Caco-2 (cell line): ENCODE data around the gene MYBPHL. TPM values are rescaled to one million over a fixed set of nuclear protein-coding genes. Genes with fewer than 3 reads are reported as not detected.

Source experiments
- BruUV-seq: library from RNA; stranded (reverse); fragments of 400-500 nt; replicated peaks from 2 replicates; lab custom pipeline; 2021; lab: Mats Ljungman, UMichigan
- CTCF ChIA-PET: fragments of 300-600 bp; sonication (Branson Sonifier 250); formaldehyde crosslinking; loops from one replicate; lab custom pipeline; 2022; ENCODE audit warnings: antibody characterized with exemption; lab: Charles Lee
- POLR2A ChIA-PET: fragments of 300-600 bp; sonication (Branson Sonifier 250); formaldehyde crosslinking; loops from one replicate; lab custom pipeline; 2022; ENCODE audit warnings: antibody characterized with exemption; lab: Charles Lee
- DNase-seq, 2 experiments: peaks; one replicate each; pipeline versions ENCODE4 v3.0.0 to v3.0.0-alpha.2; 2020 to 2022
- H3K27me3 ChIP-seq: replicated peaks from 2 replicates; pipeline ENCODE4 v1.6.0; 2011; ENCODE audit warnings: low read length; ENCODE audit not compliant: control insufficient read depth, insufficient read depth
- H3K36me3 ChIP-seq: 2 replicates; pipeline ENCODE4 v1.5.1; 2011; ENCODE audit warnings: low read length; ENCODE audit not compliant: control insufficient read depth, insufficient read depth
- H3K4me1 ChIP-seq: fragments of 250-450 bp; sonication (Bioruptor Pico); 2 replicates; pipeline ENCODE4 v1.5.1; 2020; ENCODE audit warnings: mild to moderate bottlenecking
- H3K4me3 ChIP-seq: 2 replicates; pipeline ENCODE4 v1.5.1; 2011; ENCODE audit warnings: low read depth, mild to moderate bottlenecking, control low read depth, low read length
- H3K9me3 ChIP-seq: fragments of 250-450 bp; sonication (Bioruptor Pico); 2 replicates; pipeline ENCODE4 v1.5.1; 2020; ENCODE audit warnings: mild to moderate bottlenecking, moderate library complexity
- H3K27ac Mint-ChIP-seq: one replicate; pipeline ENCODE4 v1.8.0; 2022; ENCODE audit warnings: mixed read lengths; ENCODE audit not compliant: unreplicated experiment
- H3K27me3 Mint-ChIP-seq: one replicate; pipeline ENCODE4 v1.8.0; 2022; ENCODE audit warnings: mixed read lengths; ENCODE audit not compliant: insufficient read depth, unreplicated experiment
- H3K36me3 Mint-ChIP-seq: one replicate; pipeline ENCODE4 v1.8.0; 2022; ENCODE audit warnings: mild to moderate bottlenecking, mixed read lengths; ENCODE audit not compliant: insufficient read depth, unreplicated experiment
- H3K4me1 Mint-ChIP-seq: one replicate; pipeline ENCODE4 v1.8.0; 2022; ENCODE audit warnings: low read depth, mixed read lengths; ENCODE audit not compliant: unreplicated experiment
- H3K4me3 Mint-ChIP-seq: one replicate; pipeline ENCODE4 v1.8.0; 2022; ENCODE audit warnings: mild to moderate bottlenecking, moderate library complexity, mixed read lengths; ENCODE audit not compliant: unreplicated experiment
- H3K9me3 Mint-ChIP-seq: one replicate; pipeline ENCODE4 v1.8.0; 2022; ENCODE audit warnings: mixed read lengths; ENCODE audit not compliant: unreplicated experiment
- intact Hi-C: fragments of 100-400 bp; cut with micrococcal nuclease; formaldehyde crosslinking; loops from one replicate; pipeline ENCODE4 v1.10.0; 2022; ENCODE audit not compliant: unreplicated experiment
- total RNA-seq: library from RNA; stranded (reverse); gene quantifications from 2 replicates; pipeline ENCODE4 v1.2.3, GENCODE V29; 2022
- TF ChIP-seq, protein P1 (sequence below), 2 experiments: fragments of 200-600 bp in 1 of 2; IDR thresholded peaks; 1 replicate in 1 of 2; 2 replicates in 1 of 2; pipeline versions ENCODE4 v1.5.1 to v1.8.0; 2011 to 2022; ENCODE audit warnings: antibody characterized with exemption in 1 of 2, control low read depth in 1 of 2, inconsistent platforms in 1 of 2, low read depth in 1 of 2, low read length in 1 of 2, mild to moderate bottlenecking in 1 of 2, moderate library complexity in 1 of 2; ENCODE audit not compliant: insufficient read depth in 1 of 2, severe bottlenecking in 1 of 2, unreplicated experiment in 1 of 2

Gene MYBPHL
- total RNA-seq, 1 experiment from 2014 or later = not detected

- no peak for DNase-seq
- TF ChIP-seq, protein P1, sequence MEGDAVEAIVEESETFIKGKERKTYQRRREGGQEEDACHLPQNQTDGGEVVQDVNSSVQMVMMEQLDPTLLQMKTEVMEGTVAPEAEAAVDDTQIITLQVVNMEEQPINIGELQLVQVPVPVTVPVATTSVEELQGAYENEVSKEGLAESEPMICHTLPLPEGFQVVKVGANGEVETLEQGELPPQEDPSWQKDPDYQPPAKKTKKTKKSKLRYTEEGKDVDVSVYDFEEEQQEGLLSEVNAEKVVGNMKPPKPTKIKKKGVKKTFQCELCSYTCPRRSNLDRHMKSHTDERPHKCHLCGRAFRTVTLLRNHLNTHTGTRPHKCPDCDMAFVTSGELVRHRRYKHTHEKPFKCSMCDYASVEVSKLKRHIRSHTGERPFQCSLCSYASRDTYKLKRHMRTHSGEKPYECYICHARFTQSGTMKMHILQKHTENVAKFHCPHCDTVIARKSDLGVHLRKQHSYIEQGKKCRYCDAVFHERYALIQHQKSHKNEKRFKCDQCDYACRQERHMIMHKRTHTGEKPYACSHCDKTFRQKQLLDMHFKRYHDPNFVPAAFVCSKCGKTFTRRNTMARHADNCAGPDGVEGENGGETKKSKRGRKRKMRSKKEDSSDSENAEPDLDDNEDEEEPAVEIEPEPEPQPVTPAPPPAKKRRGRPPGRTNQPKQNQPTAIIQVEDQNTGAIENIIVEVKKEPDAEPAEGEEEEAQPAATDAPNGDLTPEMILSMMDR (IDR thresholded peaks at IDR 0.05; ENCODE audit: insufficient read depth in 1 of 2, low read depth in 1 of 2, low read length in 1 of 2, severe bottlenecking in 1 of 2, unreplicated experiment in 1 of 2) = no peak
- Mint-ChIP-seq H3K4me3 (no peak overlapping the region), H3K36me3 (peaks cover 6% of the 10 kb centered on the region), H3K4me1 (no peaks in the 10 kb centered on the region), H3K27ac (no peak overlapping the region), H3K9me3 (no peaks in the 10 kb centered on the region), H3K27me3 (no peaks in the 10 kb centered on the region)
- CTCF ChIA-PET = interaction anchor here (1.7 kb wide), 1 partner anchor 32 kb away, joined by 6 read pairs; no protein-coding TSS in a partner anchor
- POLR2A ChIA-PET = no interaction called here
- Histone ChIP-seq H3K4me1 (no peaks in the 10 kb centered on the region), H3K36me3 (no peaks in the 10 kb centered on the region), H3K27me3 (no peaks in the 10 kb centered on the region), H3K9me3 (no peaks in the 10 kb centered on the region), H3K4me3 (no peak overlapping the region)
- BruUV-seq = no TSS peak
- intact Hi-C loops = loop anchor here (1.0 kb wide), 1 partner anchor 44 kb away; no protein-coding TSS in a partner anchor
Observed at GRCh38 chr1:109351457-109351856, 44.6 kb upstream of the MYBPHL start.

- POLR2A ChIA-PET = interaction anchor here (0.6 kb wide), 1 partner anchor 25 kb away, joined by 4 read pairs; no protein-coding TSS in a partner anchor
- no peak for DNase-seq
- H3K4me1 ChIP-seq = no peaks in the 10 kb centered on the region
- no TSS peak for BruUV-seq
- H3K9me3 Mint-ChIP-seq = no peaks in the 10 kb centered on the region
- H3K4me3 ChIP-seq = no peak overlapping the region
- H3K36me3 Mint-ChIP-seq = peaks cover 7% of the 10 kb centered on the region
- no peaks in the 10 kb centered on the region for H3K9me3 ChIP-seq
- TF ChIP-seq, protein P1 (IDR thresholded peaks at IDR 0.05; ENCODE audit: insufficient read depth in 1 of 2, low read depth in 1 of 2, low read length in 1 of 2, severe bottlenecking in 1 of 2, unreplicated experiment in 1 of 2) = no peak
- intact Hi-C loops = loop anchor here (1.0 kb wide), 1 partner anchor 45 kb away; no protein-coding TSS in a partner anchor
- CTCF ChIA-PET = no interaction called here
- H3K27me3 Mint-ChIP-seq = no peaks in the 10 kb centered on the region
- H3K27ac Mint-ChIP-seq = no peak overlapping the region
- H3K4me3 Mint-ChIP-seq = no peak overlapping the region
- H3K4me1 Mint-ChIP-seq = no peaks in the 10 kb centered on the region
- no peaks in the 10 kb centered on the region for H3K27me3 ChIP-seq
- H3K36me3 ChIP-seq = no peaks in the 10 kb centered on the region
Observed at GRCh38 chr1:109350655-109351054, 43.8 kb upstream of the MYBPHL start.

DNA sequence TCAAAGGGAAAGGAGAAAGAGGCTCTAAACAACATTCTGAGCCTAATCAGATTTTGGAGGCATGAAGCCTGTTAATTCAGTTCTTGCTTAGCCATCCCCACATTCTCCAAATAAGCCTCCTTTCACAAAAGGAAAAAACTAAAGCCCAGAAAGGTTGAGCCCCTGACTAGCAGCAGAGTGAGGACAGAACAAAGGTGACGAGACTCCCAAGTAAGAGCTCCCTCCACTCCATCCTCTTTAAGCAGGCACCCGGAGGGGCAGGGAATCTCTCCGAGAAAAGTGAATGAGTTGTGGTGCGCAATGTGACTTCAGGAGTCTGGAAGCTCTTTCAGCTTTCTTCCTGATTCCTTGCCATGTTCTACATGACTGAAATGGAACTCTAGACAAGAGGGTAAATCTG, 43.4 kb upstream of the MYBPHL start:
- intact Hi-C loops = no loop called here
- no TSS peak for BruUV-seq
- POLR2A ChIA-PET = no interaction called here
- peaks cover 12% of the 10 kb centered on the region for H3K36me3 Mint-ChIP-seq
- TF ChIP-seq, protein P1 (IDR thresholded peaks at IDR 0.05; ENCODE audit: insufficient read depth in 1 of 2, low read depth in 1 of 2, low read length in 1 of 2, severe bottlenecking in 1 of 2, unreplicated experiment in 1 of 2) = no peak
- H3K4me1 ChIP-seq = no peaks in the 10 kb centered on the region
- H3K4me3 ChIP-seq = no peak overlapping the region
- no peaks in the 10 kb centered on the region for H3K27me3 Mint-ChIP-seq
- no peak for DNase-seq
- H3K36me3 ChIP-seq = no peaks in the 10 kb centered on the region
- no peaks in the 10 kb centered on the region for H3K4me1 Mint-ChIP-seq
- H3K9me3 ChIP-seq = no peaks in the 10 kb centered on the region
- no peak overlapping the region for H3K27ac Mint-ChIP-seq
- H3K4me3 Mint-ChIP-seq = no peak overlapping the region
- no peaks in the 10 kb centered on the region for H3K27me3 ChIP-seq
- no peaks in the 10 kb centered on the region for H3K9me3 Mint-ChIP-seq
- CTCF ChIA-PET = no interaction called here
